HT-29 (cell line): Measurements from ENCODE around the gene ANKRD30A. TPM values are rescaled to one million over a fixed set of nuclear protein-coding genes. Genes with fewer than 3 reads are reported as not detected.
A peak's percentile ranks its signal among the peaks of the same experiment; 100 is the strongest.
"Not testable (repeated sequence)": the region's sequence is repeated elsewhere in the genome, so short reads cannot be mapped to it uniquely, and the experiment has no call there.

Experiments used
- DNase-seq: peaks from one replicate; pipeline ENCODE4 v3.0.0-alpha.2; 2015; ENCODE audit warnings: low spot score
- total RNA-seq: library from RNA; depleted of rRNA; stranded (reverse); fragments of >200 nt; shearing (Covaris generic); gene quantifications from 2 replicates; pipeline ENCODE4 v1.2.3, GENCODE V29; 2014; rRNA removed

Gene ANKRD30A, protein sequence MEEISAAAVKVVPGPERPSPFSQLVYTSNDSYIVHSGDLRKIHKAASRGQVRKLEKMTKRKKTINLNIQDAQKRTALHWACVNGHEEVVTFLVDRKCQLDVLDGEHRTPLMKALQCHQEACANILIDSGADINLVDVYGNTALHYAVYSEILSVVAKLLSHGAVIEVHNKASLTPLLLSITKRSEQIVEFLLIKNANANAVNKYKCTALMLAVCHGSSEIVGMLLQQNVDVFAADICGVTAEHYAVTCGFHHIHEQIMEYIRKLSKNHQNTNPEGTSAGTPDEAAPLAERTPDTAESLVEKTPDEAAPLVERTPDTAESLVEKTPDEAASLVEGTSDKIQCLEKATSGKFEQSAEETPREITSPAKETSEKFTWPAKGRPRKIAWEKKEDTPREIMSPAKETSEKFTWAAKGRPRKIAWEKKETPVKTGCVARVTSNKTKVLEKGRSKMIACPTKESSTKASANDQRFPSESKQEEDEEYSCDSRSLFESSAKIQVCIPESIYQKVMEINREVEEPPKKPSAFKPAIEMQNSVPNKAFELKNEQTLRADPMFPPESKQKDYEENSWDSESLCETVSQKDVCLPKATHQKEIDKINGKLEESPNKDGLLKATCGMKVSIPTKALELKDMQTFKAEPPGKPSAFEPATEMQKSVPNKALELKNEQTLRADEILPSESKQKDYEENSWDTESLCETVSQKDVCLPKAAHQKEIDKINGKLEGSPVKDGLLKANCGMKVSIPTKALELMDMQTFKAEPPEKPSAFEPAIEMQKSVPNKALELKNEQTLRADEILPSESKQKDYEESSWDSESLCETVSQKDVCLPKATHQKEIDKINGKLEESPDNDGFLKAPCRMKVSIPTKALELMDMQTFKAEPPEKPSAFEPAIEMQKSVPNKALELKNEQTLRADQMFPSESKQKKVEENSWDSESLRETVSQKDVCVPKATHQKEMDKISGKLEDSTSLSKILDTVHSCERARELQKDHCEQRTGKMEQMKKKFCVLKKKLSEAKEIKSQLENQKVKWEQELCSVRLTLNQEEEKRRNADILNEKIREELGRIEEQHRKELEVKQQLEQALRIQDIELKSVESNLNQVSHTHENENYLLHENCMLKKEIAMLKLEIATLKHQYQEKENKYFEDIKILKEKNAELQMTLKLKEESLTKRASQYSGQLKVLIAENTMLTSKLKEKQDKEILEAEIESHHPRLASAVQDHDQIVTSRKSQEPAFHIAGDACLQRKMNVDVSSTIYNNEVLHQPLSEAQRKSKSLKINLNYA (N-terminal part only)
- total RNA-seq = not detected in 2 replicates

DNA sequence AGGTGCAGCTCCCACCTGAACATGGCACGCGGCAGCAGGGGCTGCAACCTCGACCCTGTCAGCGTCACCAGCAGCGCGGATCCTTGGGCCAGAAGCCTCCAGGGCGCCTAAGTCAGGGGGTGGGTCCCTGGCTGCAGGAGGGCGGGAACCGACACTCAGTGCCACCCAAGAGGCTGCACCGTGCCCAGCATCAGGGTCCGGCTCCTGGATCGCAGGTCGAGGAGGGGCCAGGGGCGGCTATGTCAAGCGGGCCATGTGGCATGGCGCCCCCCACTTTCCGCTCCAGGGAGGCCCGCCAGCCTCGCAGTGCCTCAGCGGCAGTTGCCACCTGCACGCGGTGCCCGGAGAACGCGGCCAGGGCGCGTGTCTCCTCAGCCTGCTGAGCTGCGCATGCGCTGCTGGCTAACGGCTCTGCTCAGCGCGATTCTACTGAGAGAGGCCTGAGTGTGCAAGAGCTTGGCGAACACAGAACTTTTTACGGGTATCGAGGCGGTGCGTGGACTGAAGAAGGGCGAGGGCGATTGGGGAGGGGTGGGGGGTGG, at the start of gene ANKRD30A:
TSS of gene ANKRD30A (plus strand) at position 408 of the 542 bp plus-strand sequence. CDS start 190 bp downstream, outside the sequence.
- DNase-seq = no peak

DNA sequence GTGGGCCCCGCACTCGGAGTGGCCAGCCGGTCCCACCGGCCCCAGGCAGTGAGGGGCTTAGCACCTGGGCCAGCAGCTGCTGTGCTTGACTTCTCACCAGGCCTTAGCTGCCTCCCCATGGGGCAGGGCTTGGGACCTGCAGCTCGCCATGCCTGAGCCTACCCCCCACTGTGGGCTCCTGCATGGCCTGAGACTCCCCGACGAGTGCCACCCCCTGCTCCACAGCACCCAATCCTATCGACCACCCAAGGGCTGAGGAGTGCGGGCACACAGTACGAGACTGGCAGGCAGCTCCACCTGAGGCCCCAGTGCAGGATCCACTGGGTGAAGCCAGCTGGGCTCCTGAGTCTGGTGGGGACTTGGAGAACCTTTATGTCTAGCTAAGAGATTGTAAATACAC, 49.3 kb upstream of the ANKRD30A start:
- DNase-seq = not testable (repeated sequence)

DNA sequence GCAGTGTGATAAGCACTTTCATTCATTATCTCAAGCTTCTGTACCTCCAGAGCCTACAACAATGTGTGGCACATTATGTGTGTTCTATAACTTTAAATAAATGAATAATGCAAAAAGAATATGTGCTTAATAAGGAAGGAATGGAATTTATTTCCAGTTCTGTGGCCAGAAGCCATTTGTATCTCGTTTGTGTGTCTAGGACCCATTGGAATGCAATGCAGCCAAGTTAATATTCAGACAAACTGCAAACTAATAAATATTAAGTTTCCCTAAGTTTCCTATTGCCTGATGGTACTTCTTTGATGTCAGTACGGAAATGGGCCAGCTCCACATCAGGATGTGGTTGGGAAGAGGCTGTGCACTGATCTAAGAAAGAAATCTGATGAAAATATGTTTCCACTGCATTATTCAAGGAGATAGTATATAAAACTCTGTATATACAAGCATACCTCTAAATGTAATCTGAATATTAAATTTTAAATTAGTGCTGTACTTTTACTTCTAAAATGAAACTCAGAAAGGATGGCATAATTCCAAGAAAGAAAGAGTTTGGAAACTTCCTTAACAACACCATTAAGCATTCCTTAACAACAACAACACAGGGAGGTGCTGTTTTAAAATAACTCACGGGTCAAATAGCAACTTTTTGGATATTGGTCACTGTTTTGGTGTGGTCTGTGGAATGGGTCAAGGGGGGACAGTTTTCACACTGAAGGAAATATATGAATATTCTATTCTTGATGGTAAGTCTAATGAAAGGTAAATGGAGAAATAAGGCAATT, 29.4 kb upstream of the ANKRD30A start:
- DNase-seq = peak; percentile 7

DNA sequence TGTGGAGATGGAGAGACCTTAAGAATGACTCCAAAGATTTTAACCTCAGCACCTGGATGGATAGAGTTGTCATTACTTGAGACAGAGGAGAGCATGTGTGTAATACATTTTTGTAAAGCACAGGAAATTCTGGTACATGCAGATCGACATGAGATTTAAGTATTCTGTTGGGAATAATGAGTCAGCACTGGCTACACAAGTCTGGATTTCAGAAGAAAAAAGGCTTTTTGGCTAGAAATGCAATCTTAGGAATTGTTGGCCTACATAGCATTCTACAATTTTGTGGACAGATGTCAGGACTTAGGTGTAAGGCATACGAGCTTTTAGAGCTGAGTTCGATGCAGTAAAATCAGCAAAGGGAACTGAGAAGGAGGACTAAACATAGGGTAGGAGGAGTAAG, 24.1 kb upstream of the ANKRD30A start:
- no peak for DNase-seq

DNA sequence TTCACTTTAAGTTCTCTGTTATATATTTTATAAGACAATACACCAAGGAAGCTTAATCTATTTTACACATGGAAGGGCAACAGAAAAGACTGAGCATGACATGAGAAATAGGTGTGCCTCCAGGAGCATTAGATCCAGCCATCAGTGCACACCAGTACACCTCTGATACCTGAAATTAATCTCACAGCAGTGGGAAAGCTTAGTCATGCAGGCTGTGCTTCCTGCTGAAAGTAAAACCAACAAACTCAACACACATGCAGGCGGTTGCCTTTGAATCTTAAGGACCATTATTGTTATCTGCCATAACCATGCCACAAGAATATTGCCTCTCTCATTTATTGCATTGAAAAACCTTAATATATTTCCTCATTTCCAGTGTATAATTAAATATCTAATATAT, 16.4 kb upstream of the ANKRD30A start:
- no peak for DNase-seq

DNA sequence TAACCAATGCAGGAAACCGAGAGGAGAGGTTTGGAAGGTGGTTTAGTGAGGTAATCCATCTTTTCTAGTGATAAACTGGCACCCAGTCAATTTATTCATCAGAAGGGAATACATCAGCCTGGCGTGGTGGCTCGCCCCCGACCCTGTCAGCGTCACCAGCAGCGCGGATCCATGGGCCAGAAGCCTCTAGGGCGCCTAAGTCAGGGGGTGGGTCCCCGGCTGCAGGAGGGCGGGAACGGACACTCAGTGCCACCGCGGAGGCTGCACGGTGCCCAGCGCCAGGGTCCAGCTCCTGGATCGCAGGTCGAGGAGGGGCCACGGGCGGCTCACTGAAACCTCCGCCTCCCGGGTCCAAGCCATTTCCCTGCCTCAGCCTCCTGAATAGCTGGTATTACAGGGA, 866 bp upstream of the ANKRD30A start:
- no peak for DNase-seq

DNA sequence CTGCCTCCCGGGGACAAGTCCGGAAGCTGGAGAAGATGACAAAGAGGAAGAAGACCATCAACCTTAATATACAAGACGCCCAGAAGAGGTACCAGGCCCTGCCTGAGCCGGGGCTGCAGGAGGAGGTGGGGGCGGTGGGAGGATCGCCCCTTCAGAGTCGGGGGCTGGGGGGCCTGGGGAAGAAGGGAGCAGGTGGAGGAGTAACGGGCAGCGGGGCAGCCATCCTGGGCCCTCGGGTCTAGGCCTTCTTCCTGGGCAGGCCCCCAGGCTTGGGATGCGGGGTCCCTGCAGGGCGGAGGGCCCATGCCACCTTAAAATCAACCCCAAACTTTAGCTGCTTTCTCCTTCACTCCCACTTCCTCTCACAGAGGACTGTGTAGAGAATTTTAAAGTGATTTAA, 523 bp downstream of the ANKRD30A start:
- DNase-seq = no peak

DNA sequence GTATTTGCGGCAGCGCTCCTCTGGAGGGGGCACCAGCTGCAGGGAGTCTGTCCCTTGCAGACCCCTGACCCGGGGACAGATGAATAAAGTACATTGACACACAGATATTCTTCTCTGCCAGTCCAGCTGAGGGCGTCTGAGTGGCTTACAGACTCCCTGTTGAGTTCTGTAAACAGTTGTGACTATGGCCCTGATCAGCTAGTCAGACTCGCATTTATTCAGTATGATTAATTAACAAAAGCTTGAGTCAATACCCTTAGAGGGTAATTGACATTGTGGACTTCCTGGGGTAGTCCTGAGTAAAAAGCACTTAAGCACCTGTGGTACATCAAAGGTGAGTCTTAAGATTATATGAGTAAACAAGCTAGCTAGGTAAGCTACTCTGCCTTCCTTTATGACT, 21.0 kb downstream of the ANKRD30A start:
- DNase-seq = peak; percentile 55

DNA sequence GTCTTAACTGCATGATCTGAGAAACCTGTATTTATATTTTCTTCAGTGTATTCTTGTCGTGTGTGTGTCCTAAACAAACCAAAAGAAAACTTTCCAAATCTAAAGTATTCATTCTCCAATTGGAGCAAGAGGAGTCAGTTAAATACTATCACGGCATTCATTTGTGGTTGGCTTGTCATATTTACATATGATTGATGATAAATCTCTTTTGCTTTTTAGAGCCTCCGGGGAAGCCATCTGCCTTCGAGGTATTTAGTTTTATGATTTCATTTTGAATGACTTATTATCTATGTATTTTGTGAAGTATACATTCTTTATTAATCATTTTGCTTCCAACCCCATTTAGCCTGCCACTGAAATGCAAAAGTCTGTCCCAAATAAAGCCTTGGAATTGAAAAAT, 37.0 kb downstream of the ANKRD30A start:
- not testable (repeated sequence) for DNase-seq

DNA sequence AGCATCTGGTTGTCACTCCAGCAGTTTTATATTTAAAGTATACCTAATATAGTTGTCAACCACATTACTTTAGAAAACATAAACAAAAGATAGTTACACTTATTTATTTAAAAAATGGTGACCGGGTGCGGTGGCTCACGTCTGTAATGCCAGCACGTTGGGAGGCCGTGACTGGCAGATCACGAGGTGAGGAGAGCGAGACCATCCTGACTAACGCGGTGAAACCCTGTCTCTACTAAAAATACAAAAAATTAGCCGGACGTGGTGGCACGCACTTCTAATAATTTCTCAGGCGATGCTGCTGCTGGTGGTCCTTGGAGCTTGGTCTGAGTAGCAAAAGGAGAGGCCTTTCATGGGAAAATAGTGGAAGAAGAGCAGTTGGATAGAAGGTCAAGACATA, 46.5 kb downstream of the ANKRD30A start:
- DNase-seq = not testable (repeated sequence)

DNA sequence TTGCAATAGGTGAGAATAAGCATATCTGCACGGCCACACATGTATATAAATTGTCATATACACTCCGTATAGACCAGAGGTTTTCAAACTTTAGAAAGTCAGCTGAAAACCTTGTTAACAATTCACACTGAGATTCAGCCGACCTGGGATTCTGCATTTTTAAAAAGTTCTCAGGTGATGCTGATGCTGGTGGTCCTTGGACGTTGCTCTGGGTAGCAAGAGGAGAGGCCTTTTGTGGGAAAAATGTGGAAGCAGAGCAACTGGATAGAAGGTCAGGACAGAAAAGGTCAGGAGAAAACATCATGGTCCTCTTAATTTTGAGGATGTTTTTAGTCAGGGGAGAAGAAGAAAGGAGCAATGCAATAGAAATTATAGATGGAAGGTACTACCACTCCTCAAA, 52.9 kb downstream of the ANKRD30A start:
- DNase-seq = peak; percentile 4

DNA sequence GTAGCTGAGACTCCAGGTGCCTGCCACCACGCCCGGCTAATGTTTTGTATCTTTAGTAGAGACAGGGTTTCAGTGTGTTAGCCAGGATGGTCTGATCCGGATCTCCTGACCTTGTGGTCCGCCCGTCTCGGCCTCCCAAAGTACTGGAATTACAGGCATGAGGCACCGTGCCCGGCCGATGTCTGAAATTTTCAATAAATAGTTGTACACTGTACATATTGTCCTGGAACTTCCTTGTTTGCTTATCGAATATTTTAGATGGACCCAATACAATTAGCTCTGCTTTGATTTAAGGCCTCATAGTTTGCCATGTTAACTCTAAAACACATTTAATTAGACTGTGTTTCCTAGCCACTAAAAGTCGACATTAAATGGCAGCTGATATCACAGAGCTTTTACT, 57.3 kb downstream of the ANKRD30A start:
- not testable (repeated sequence) for DNase-seq

DNA sequence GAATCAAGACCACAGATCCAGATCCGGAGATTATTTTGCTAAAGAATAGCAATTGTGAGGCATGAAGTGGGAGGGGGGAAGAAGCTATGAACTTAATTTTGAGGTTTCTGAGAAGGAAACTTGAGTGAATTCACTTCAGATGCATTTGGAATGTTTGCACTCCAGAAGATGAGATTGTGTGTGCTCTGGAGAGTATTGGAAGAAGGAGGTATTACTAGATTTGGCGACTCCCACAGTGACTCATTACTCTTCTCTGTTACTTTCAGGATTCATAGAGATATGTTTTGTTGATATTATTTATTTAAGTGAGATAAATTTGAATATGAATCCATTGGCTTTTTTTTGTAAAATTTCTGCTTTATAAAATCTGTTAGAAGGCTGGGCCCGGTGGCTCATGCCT, 80.7 kb downstream of the ANKRD30A start:
- no peak for DNase-seq

DNA sequence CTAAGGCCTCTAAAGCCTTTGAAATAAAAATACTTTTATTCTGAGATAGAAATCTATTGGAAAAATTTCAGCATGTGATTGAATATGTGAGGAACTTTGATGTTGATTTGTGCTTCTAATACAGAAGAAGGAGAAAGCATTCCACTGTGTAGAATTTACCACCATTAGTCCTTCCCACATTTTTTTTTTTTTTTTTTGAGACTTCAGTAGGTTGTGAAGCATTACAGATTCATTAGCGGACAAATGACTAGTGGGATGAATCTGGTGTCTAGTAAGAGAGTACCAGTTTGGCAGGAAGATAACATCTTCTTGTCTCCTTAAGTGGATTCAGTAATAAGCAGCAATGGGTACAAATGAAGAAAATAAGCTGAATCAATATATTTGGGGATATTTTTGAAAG, 95.5 kb downstream of the ANKRD30A start:
- DNase-seq = no peak

DNA sequence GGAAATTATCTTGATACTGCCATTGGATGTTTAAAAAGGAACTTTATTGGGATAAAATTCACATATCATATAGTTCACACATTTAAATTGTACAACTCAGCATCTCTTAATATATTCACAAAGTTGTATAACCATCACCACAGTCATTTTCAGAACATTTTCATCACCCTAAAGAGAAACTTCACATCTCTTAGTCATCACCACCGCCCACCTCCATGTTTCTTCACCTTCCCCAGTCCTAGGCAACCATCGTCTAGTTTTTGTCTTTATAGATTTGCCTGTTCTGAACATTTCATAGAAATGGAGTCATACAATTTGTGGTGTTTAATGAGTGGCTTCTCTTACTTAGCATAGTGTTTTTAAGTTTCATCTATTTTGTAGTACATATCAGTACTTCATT, 96.6 kb downstream of the ANKRD30A start:
- no peak for DNase-seq

DNA sequence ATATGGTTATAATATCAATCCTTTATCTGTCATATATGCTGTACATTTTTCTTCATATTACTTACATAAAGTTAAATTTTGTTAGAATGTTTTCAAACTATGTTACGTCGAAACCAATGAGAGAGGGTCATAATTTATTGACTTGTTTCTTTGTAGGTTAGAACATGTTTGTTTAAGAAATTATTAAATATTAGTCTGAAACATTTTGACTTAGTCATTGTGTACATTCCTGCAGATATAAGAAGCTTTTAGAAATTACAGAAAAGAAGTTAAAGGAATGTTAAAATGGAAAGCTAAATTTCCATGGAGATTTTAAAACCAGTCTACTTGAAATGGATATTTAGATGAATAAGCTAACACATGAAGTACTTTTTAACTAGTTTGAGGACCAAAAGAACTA, 99.8 kb downstream of the ANKRD30A start:
- DNase-seq = no peak

DNA sequence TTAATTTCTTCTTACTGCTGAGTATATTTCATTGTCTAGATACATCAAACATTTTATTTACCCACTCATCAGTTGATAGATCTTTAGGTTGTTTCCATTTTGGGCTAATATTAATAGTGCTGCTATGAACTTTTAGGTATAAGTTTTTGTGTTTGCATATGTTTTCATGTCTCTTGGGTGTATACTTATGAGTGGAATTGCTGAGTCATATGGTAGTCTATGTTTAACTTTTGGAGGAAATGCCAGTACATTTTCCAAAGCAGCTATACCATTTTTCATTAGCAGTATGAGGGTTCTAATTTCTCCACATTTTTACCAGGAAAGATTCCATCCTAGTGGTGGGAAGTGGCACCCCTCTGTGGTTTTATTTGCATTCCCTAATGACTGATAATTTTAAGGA, 101.1 kb downstream of the ANKRD30A start:
- DNase-seq = no peak

DNA sequence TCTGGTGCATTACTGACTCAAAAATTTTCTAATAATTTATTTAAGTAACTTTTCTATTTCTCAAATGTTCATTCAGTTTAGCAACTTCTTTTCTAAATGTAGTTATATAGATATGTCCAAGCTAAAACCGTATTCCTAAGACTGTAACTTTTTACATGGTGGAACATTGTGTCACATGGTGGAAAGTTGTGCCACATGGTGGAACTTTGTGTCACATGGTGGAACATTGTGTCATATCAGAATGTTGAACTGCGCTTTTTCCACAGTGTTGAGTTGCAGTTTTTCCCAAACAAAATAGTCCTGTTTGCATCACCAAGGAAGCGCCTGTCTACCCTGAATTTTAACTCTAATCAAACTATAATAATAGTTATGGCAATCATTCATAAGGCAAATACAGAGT, 109.3 kb downstream of the ANKRD30A start:
- no peak for DNase-seq

DNA sequence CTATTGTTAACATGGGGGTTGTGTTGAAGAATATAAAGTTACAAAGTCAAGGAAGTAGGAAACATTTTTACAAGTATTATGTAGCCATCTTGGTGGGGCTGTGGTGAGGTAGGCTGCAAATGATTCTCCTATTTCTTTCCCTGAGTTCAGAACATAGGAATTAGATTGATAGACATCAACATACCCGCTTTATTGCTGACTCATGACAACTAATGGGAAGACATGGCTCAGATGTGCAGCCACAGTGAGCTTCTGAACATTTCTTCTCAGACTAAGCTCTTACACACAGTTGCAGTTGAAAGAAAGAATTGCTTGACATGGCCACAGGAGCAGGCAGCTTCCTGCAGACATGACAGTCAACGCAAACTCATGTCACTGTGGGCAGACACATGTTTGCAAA, 110.7 kb downstream of the ANKRD30A start:
- DNase-seq = no peak

DNA sequence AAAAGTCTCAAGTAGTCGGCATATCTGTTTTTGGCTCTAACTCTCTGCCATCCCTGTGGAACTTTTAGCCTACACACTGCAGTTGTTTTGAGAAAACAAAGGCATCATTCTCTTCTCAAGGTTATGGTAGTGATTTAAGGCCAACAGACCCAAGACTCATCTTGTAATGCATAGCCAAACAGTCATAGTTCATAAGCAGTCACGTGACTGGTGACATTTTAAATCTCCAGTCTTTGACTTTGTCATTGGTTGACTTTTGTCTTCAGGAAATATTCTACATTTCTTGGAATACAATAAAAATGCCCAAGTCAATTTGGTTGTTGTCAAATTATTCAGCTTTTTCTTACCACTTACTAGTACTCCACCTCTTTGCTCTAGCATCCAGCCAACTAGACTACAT, 114.8 kb downstream of the ANKRD30A start:
- DNase-seq = no peak

DNA sequence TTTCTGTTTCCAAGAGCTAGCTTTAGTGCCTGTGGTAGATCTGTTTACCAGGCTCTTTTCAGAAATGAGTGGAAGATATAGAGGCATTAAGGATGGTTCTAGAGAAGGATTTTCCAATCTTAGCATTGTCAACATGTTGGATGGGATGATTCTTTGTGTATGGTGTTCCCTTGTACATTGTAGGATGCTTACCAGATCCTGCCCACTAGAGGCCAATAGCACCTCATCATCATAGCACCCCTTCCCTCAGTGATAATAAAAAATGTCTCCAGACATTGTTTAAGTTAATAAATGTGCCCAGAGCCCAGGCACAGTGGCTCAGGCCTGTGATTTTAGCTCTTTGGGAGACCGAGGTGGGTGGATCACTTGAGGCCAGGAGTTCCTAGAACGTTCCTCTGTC, 121.2 kb downstream of the ANKRD30A start:
- DNase-seq = no peak
